GM12891 (cell line): Measurements from ENCODE around the gene DHX58.

Source experiments
- POLR2A ChIP-seq: IDR thresholded peaks from 2 replicates; pipeline ENCODE4 v1.6.1; 2011; ENCODE audit warnings: low read depth, low read length, control low read depth
- POLR2AphosphoS5 ChIP-seq: IDR thresholded peaks from 2 replicates; pipeline ENCODE4 v1.6.1; 2011; ENCODE audit warnings: low read depth, low read length, control low read depth
- POU2F2 ChIP-seq: IDR thresholded peaks from 2 replicates; pipeline ENCODE4 v1.6.1; 2011; ENCODE audit warnings: low read depth, mild to moderate bottlenecking, control low read depth, low read length, moderate library complexity
- TAF1 ChIP-seq: IDR thresholded peaks from 2 replicates; pipeline ENCODE4 v1.6.1; 2011; ENCODE audit warnings: low read depth, low read length, control low read depth

- TF ChIP-seq POLR2A (no peak), POU2F2 (no peak), POLR2AphosphoS5 (no peak), TAF1 (no peak)
These were observed 6.0 kb upstream of the DHX58 start for GRCh38 chr17:42118545-42118944.
